Stimulated activated CD8-positive, alpha-beta memory T cell treated with anti-CD3 and anti-CD28 coated beads, Interleukin-12 subunit alpha, Interleukin-12 subunit beta, amount 100 ng/mL, for 24 hours (primary cell): ENCODE data around the gene FGF2.
"Not testable (repeated sequence)": the region's sequence is repeated elsewhere in the genome, so short reads cannot be mapped to it uniquely, and the experiment has no call there.

Experiments
- DNase-seq: peaks from one replicate; pipeline ENCODE4 v3.0.0-alpha.2; 2020; ENCODE audit errors: extremely low read depth

Gene FGF2

DNA sequence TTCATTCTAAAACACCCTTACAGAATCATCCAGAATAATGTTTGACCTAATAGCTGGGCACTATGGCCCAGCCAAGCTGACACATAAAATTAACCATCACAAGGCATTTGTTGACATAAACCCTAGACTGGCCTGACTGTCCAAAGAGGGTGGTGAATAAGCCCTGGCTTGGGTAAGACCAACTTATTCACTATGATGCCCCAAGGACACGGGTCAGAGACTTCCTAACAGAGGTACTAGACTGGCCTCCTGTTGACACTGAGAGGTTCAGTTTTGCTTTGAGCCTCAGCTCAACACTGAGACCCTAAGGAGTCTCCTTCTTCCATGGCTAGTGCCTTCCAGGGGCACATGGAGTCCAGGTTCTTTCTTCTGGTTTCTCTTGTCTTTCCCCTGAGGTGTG, 21.3 kb downstream of the FGF2 start:
- DNase-seq = no peak

DNA sequence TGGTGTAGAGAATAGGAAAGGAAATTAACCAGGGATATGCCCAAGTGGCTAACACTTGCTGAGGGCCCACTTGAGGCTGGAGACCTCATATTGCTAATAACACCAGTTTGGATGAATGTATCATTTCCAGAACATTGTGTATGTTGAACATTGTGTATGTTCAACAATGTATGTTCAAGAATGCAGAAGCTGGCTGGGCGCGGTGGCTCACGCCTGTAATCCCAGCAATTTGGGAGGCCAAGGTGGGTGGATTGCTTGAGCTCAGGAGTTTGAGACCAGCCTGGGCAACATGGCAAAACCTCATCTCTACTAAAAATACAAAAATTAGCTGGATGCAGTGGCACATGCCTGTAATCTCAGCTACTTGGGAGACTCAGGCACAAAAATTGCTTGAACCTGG, 23.2 kb downstream of the FGF2 start:
- not testable (repeated sequence) for DNase-seq

DNA sequence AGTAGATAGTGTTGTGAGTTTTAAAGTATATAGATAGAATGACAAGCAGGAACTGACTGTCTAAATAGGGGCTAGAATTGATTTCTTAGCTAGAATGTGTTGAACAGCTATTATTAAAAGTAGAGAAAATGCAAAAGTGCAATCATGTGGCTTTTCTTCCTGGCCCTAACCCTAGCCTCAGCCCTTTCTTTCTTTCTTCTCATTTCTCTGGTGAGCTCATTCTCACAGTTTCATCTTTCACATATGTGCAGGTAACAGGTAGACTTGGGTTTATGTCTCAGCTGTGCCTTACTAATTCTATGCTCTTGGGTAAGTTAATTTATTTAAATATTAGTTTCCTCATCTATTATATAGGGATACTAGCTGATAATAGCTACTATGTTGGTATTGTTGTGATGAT, 24.9 kb downstream of the FGF2 start:
- DNase-seq = no peak

DNA sequence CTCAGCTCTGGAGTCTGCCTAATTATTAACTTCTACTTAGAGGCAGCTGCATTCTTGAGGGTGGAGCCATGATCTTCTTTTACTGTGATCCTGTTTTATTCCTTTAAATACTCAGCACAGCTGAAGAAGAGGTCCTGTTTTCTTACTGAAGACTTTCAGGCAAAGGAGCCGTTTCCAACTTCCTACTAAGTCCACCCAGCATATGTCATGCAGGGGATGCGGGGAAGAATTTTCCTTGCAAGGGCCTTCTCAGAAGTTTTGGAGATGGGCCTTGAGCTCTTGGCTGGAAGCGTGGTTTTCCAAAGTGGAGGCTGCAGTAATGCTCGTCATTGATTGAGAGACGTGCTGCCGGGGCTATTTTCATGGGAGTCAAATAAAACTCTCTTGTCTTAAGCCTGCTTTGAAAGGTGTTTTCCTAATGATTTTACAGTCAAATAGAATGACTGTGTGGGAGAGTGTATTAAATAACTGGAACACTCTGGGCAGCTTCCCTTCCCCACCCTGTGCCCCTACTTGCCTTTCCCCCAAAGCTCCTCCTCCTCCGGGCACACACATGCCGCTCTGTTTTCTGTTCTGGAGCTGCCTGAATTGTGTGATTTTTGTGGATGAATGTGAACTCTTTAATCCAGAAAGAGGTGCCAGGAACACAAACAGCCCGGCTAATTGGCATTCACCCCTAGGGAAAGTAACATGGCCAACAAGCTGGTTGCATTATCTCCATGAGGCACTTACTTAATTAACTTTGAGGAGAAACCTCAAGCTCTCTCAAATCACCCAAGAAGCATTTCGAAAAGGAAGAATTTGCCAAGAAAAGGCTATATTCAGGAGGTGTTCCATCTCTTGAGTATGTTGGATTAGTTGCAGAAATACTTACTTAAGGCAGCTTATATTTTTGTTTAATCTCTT, 28.1 kb downstream of the FGF2 start:
- DNase-seq = no peak

DNA sequence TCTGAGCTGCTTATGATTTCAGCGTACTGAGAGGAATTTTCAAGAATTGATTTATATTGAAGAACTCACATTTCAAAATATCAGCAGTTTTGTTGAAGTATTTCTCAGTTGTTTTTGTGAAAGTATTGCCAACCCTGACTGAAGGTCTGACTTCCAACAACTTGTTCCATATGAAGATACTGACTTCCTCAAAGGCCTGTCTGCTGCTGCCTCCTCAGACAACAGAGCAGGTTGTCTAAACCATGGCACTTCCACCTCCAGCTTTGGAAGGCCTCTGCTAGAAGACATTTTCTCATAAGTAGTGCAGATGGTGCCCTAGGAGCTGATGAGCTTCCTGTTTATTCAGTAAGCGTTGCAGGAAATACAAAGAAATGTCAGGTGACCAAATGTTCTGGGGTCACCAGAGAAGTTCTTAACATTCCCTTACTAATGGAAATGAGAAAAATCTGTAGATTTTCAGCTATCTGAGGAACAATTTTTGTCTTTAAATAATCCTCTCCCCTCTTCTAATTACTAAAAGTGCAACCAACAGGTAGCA, 28.8 kb downstream of the FGF2 start:
- DNase-seq = no peak

DNA sequence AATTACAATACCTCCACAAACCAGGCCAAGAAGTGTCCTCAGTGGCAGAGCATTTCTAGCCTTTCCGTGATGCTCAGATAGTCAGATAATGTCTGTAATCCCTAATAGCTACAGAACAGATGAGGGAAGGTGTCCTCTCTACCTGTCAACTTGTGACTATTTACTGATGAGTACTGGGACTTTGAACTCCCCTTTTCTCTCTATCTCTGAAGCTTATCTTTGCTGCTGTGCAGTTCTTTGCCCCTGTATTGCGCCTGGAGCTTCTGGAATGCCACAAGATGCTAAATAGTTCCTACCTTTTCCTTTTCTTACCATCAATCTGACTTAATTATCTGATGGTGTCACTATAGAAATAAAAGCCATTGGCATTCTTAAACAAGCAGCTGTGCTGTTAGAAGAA, 30.5 kb downstream of the FGF2 start:
- DNase-seq = no peak

DNA sequence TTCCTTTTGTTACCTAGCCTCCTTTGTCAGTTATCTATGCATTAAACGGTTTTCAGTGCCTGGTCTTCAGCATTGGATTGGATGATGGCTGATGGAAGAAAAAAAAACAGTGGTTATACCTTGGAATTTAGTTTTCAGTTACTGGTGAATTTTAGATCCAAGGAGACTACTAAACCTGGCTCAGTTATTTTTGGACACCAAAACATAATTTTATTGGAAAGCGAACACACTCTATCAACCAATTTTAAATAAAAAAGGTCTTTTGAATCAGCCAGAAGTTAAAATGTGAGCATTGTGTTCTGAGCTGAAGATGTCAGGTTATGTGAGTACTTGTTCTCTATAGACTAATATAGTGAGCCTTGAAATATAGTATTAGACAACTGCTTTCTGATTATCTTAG, 32.1 kb downstream of the FGF2 start:
- DNase-seq = no peak

DNA sequence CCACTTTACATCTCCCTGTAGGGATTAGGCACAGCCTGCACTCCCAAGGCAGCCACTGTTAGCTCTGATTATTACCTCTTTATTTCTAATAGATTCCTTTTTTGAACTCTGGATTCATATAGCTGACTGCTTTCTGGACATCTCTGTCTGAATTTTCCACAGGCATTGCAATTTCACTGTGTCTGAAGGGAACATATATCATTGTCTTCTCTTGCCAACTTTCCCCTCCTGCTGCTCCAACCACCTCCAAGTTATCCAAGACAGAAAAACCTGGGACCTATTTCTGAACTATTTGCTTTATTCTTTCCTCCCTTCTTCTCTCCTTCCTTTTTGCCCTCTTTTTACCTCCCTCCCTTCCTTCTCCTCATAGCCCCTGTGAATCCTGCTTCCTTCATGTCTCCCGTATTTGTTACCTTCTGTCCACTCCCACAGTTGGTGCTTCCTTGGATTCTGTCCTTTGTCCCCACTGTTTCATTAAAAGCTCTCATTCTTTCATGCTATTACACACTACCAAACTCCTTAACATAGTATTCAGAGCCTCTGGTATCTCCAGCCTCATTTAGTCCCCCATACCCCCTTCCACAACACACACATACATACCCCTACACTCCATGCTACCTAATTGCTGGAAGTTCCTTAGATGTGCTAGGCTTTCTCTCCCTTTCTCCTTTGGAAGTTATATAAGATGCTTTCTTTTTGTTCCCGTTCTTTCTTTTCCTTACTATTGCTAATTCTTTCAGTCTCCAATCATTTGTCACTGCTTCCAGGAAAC, 34.7 kb downstream of the FGF2 start:
- DNase-seq = no peak

DNA sequence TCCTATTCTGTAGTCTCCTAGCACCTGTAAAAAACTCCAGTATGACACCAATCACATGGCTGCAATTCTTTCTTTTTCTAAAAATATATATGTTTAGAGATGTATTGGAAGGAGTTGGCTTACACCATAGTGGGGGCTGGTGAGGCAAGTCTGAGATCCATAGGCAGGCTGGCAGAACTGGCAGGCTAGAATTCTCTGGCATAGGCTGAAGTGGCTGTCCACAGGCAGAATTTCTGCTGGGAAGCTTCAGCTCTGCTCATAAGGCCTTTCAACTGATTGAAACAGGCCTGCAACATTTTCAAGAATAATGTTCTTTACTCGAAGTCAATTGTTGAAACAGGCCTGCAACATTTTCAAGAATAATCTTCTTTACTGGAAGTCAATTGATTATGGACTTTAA, 37.0 kb downstream of the FGF2 start:
- no peak for DNase-seq

DNA sequence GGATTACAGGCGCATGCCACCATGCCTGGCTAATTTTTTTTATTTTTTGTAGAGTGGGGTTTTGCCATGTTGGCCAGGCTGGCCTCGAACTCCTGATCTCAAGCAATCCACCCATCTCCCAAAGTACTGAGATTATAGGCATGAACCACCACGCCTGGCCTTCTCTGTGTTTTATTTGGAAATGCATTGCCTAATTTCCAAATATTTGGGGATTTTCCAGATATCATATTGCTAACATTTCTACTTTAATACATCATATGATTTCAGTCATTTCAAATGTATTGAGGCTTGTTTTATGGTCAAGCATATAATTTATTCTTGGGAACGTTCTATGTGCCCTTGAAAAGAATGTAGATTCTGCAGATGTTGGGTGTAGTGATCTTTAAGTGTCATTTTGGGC, 38.8 kb downstream of the FGF2 start:
- DNase-seq = no peak

DNA sequence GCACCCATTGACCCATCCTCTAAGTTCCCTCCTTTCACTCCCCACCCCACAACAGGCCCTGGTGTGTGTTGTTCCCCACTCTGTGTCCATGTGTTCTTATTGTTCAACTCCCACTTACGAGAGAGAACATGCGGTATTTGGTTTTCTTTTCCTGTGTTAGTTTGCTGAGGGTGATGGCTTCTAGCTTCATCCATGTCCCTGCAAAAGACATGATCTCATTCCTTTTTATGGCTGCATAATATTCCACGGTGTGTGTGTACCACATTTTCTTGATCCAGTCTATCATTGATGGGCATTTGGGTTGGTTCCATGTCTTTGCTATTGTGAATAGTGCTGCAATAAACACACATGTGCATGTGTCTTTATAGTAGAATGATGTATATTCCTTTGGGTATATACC, 41.6 kb downstream of the FGF2 start:
- not testable (repeated sequence) for DNase-seq

DNA sequence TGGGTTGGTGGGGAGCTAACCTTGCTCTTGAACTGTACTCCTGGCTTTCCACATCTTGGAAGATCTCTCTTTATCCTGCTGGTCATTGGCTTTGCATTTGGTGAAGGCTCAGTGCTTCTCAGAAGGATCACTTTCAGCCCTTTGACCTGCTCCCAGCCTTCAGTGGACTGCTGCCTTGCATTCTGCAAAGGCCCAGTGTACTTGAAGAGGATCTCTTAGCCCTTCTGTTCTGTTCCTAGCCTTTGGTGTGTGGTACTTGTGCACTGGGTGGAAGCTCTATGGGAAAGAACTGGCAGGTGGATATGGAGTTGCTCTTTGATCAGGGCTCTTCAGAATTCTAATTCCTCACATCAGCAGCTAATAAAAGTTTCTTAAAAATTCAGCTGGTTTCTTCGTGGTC, 46.5 kb downstream of the FGF2 start:
- DNase-seq = no peak

DNA sequence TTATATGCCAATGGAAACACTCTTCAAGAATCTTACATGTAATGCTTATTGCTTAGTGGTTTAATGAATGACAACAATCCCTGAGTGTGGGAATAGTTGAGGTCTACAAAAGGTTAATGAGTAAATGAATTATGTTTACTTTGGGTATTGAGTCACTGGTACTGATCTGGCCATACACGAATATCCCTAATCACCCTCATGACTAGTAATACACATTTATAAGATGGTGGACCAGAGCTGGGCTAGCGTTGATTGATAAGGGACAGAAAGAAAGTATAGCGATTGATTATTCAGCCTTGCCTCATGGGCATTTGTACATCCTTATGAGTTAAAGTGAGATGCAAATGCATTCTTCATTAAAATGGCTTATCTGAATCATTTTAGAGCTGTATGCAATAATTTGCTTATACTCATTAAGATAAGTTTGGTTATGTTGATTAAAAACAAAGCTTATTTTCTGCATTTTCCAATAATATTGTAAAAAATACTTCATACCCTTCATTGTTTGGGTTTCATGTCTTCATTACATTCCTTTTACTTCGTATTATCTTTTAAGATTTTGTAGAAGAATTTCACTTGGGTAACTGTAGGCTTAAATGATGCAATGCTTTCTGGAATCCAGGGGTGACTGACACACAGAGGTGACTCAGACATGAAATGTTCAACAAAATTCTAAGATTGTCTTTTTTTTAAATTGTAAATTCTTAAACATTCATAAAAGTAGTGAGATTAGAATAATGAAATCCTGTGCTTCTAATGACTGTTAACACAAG, 47.4 kb downstream of the FGF2 start:
- no peak for DNase-seq

DNA sequence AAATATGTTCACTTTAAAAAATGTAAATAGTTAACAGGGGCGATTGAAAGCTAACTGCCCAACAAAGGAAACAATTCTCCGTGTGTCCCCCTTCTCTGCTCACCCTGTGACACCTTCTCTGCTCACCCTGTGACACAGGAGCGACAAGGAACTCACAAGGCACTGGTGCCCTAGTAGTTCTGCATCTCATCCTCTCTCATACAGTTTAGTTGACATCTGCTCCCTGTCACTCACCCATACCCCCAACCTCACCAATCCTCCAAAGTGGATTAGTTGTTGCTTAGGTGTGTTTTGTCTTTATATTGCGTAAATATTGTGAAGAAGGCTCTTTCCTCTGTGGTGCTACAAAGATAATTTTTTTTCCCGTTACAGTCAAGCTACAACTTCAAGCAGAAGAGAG, 49.3 kb downstream of the FGF2 start:
- DNase-seq = no peak

DNA sequence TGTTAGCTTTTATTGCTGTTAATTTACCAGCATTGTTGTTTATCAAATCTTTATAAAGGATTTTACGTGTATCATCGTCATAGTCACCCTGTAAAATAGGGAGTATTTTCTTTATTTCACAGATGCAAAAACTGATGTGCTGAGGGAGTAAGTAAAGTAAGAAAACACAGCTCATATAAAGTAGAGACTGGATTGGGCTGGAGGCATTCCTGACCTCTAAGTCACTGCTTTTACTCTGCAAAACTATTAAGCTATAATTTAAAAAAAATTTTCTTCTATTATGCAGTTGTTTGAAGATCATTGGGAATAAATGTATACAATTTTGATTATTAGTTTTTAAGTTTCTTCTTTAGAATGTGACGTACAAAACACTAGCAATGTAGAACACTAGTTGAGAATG, 49.8 kb downstream of the FGF2 start:
- DNase-seq = no peak

DNA sequence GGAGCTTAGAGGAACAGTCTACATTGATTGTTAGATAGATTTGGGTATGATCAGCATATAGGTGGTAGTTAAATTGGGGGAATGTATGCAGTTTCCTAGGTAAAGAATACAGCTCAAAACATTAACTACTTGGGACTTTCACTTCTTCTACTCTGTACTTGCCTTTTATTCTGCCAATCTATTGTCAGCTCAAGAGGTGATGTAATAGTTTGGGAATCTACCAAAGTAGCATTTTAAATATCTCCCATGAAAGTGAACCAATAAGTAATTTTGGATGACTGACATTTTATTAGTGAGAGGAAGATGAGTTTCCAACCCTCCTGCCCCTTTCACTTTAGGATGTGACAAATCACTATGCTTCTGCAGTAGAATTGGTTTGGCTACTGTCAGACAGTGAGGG, 52.4 kb downstream of the FGF2 start:
- DNase-seq = no peak

DNA sequence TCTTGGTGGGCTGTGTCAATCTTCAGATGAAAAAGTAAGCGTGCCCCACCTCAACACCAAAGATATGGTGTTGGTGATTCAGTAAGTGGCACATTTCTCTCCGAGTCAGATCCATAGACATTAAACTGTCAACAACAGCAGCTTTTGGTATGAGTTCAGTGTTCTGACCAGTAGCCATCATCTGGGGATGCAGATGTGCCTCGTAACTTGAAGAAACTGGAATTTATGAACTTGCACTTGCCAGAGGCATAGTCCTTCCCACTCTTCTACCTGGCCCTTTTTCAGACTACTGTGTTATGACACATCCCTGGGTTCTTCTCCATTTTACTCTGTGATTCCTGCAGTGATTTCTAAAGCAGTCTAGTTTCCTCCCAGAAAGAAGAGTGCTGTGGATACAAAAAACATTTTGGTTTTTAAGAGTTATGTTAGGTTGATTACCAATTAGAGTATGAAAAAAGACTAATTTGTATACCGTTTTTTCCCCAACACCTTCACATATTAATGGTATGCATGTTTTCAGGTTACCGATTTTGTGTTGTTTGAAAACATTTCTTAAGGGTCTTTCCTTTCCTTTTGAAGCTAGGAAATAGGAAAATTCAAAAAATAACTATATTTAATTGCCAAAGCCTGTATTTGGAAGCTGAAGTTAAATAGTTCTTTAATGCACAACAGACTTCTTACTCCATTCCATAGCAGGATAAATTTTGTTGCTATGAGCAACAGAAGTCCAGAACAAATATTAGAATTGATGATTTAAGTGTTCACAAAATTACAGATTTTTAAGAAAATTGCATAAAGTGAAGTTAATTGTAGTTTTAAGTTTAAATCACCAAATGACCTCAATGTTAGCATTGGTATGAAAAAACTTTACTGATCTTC, 56.5 kb downstream of the FGF2 start:
- DNase-seq = no peak

DNA sequence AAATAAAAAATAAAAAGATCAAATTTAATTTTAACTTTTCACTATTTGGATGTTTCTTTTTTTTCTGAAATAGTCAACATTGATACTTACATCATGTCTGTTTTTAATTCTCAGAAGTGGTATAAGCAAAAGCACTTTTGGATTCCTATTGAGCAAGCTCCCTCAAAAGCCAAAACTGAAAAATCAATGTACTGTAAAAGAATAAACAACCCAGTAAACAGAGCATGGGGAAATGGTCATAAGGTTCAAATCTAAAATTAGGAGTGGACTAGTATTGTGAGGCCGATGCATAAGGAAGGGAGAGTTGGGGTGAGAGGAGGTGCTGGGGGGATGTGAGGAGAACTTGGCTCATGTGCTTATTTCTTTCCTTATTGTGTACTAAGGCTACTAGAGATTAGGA, 57.9 kb downstream of the FGF2 start:
- no peak for DNase-seq

DNA sequence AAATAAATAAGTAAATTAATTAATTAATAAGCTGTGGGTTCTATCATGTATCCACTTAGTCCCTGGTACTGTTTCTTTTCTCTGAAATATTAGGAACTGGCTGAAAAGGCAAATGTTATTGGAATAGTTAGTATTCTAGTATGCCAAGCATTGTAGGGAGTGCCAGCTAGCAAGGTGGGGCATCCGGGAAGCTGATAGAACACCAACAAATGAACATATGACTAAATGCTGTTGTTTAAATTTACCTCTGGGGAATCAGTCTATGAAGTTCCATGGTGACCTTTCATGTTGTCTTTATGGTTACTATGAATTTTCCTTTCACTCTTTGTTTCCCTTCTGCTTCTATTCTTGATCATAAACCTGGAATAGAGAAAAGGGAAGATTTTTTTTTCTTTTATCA, 63.1 kb downstream of the FGF2 start:
- DNase-seq = no peak

DNA sequence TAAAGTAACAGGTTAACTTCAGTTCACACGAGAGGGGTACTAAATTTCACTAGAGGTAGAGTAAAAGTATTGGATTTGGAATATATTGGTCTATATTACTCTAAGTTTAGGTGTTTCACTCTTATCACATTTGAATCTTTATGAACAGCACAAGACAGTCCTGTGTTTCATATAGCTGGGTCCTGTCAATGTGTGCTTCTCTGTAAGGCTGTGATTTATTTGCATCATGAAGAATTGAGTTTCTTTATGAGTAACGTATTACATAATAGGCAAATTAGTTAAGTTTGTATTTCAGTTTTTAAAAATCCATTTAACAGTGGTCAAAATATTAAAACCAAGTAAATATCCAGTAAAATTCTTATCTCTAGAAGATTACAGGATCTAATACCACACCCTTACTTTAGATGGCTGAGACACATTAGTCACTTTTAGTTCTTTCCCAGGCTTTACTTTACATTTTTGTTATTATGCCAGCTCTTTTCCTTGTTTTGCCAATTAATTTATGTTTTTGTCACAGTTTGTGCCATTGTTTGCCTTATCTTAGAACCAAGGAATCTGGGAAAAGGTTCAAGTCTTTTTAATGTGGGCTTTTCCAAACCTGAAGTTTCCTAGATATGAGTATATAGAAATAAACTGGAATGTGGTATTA, 63.6 kb downstream of the FGF2 start:
- DNase-seq = no peak

DNA sequence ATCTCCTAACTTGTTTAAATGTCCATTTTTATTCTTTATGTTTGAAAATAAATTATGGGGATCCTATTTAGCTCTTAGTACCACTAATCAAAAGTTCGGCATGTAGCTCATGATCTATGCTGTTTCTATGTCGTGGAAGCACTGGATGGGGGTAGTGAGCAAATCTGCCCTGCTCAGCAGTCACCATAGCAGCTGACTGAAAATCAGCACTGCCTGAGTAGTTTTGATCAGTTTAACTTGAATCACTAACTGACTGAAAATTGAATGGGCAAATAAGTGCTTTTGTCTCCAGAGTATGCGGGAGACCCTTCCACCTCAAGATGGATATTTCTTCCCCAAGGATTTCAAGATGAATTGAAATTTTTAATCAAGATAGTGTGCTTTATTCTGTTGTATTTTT, 68.2 kb downstream of the FGF2 start:
- DNase-seq = no peak
